Stimulated activated CD8-positive, alpha-beta memory T cell treated with anti-CD3 and anti-CD28 coated beads, Interleukin-12 subunit alpha, Interleukin-12 subunit beta, amount 100 ng/mL, for 4 hours (primary cell): ENCODE data around the gene LPAR1.
"Not testable (repeated sequence)": the region's sequence is repeated elsewhere in the genome, so short reads cannot be mapped to it uniquely, and the experiment has no call there.

Experiments
- DNase-seq: peaks from one replicate; pipeline ENCODE4 v3.0.0-alpha.2; 2020; ENCODE audit warnings: low read depth

The LPAR1 gene

GRCh38 chr9:110872920-110873319, 165.3 kb downstream of the LPAR1 start:
- no peak for DNase-seq

DNA sequence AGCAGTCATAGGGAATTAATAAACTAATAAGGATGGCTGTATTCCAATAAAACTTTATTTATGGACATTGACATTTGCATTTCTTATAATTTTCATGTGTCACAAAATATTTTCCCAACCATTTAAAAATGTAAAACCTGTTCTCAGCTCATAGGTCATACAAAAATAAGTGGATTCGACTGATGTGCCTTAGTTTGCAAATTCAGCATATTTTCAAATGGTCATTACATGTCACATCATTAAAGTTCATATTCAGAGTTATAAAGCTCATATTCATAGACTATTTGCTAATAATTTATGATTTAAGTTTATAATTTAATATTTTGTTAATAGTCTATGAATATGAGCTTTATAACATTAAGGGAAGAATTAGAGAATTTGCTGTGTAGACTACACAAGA, 166.5 kb downstream of the LPAR1 start:
- DNase-seq: no peak

DNA sequence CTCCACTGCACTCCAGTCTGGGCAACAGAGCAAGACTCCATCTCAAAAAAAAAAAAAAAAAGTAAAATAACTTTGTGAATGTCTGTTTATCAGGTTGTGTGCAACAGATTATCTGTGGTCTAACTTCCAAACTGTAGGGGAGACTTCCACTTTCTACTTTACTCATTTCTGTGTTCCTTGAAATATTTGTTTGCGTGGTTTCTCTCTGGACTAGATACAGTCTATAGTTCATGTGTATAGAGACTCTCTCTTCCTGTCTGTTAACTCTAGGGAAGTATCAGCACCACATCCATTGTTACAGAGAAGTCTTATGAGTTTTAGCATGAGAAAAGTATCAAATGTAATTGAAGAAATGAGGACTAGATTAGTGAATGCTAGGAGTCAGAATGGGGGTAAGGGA, 168.3 kb downstream of the LPAR1 start:
- DNase-seq: no peak

DNA sequence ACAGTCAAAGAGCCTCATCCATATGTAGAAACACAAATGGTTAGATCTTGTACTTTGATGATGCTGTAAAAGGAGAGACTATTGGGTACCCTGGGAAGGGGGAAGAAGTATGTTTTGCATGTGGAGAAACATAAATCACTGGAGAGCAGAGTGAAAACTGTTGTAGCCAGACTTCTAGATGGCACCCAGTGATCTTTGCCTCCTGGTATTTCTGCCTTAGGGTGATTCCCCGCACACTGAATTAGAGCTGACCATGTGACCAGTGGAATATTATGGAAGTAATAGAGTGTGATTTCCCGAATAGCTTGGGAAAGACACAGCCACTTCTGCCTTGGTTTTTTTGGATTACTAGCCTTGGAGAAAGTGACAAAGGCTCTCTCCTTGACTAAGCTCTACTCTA, 174.3 kb downstream of the LPAR1 start:
- no peak for DNase-seq

DNA sequence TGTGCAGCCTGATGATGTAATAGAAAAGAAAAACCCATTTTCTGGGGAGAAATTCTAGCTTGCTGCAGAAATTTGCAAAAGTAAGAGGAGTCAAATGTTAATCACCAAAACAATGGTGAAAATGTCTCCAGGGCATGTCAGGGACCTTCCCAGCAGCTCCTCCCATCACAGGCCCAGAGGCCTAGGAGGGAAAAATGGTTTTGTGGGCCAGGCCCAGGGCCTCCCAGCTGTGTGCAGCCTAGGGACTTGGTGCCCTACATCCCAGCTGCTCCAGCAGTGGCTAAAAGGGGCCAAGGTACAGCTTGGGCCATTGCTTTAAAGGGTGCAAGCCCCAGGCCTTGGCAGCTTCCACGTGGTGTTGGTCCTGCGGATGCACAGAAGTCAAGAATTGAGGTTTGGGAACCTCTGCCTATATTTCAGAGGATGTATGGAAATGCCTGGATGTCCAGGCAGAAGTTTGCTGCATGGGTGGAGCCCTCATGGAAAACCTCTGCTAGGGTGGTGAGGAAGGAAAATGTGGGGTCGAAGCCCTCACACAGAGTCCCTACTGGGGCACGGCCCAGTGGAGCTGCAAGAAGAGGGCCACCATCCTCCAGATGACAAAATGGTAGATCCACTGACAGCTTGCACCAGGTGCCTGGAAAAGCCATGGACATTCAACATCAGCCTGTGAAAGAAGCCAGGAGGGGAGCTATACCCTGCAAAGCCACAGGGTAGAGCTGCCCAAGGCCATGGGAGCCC, 176.7 kb downstream of the LPAR1 start:
- DNase-seq: not testable (repeated sequence)

DNA sequence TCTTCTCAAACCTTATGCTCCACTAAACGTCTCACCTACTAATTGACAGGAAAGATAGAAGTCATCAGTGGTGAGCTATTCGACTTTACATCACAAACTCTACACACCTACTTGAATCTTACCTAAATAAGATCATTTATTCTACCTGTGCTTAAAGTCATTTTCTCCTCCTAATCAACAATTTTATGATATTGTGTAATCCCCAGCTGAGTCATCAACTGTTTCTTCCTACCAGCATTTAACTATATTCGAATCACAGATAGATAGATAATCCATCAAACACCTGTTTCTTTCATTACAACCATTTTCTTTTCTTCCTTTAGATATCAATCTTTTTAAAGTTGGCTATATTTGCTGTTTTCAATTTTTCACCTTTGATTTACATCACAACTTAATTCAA, 181.5 kb downstream of the LPAR1 start:
- no peak for DNase-seq

DNA sequence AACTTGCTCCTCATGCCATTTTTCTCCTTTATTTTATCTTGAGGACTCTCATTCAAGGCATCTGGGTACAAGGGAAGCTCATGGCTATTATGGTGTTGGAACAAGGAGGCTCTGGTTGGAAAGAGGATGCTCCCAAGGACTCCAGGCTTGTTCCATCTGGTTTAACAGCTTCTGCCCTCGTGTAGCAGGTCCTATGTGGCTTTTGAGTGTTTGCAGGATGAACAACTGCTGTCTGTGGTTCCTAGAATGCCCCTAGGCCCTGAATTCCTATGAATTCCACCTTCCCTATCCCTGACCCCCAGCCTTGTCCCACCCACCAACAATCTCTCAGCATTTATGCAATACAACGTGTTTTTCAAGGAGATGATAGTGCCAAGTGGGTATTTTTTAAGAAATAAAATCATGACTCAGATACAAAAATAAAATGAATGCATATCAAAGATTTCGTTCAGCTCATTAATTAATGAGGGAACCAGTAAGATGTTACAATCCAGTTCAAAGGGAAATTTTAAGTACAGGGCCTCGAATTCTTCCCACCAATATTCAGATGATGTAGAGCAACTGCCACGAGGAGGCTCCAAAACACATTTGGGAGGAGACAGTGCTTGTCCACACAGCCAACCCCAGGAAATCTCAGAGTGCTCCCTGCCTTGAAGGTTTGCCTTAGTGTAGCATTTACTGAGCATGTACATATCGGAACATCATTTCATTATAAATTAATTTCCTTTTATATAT, 187.7 kb downstream of the LPAR1 start:
- DNase-seq: no peak

DNA sequence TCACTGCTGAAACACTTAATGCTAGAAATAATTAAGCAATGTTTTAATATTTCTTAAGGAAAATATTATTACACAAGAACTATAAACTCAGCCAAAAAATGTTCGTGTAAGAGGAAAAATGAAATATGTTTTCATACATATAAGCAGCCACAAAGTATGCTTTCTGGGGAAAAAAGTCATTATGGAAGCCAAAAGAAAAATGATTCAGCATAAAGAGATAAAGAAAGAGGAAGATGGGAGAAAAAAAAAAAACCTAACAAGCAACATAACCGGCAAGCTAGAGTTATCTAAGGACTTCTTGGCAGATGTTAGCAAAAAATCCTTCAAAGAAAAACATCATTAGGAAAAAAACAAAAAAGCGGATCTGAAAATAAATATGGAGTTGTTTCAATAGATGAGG, 190.6 kb downstream of the LPAR1 start:
- no peak for DNase-seq

DNA sequence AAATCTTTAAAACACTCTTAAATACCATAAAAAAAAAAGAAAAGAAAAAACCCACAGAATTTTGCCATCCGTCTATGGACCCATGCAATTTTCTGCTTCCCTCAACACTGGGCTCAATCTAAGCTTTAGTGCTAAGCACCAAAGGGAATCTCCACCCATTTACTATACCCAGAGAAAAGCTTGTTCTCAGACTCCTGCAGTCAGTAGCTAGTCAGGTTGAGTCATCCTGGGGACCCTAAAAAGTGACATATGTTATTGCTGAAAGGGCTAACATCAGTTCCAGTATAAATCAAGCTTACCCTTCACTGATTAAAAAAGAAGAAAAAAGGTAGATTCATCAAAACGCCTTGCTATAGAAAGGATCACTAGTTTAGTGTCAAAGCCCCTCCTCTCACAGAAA, 192.1 kb downstream of the LPAR1 start:
- DNase-seq: no peak

- no peak for DNase-seq
Measured at GRCh38 chr9:110844121-110844520, 194.1 kb downstream of the LPAR1 start.

DNA sequence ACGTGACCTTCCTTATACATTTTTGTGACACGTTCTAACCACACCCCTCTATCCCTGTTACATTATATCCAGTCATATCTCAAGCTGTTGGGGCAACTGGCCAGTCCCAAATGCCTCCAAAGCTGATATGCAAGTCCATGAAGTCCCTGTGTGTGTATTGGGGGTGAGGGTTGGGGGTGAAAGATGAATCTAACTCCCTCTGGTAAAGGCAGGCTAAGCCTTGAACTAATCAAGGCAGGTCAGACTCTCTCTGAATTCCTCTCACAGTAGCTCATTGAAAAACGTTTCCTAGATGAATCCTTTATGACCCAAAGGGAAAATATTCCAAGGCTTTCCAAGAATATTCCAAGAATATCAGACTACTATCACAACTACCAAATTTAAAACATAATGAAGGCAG, 195.3 kb downstream of the LPAR1 start:
- no peak for DNase-seq

- DNase-seq: no peak
Measured at GRCh38 chr9:110842169-110842568, 196.1 kb downstream of the LPAR1 start.

DNA sequence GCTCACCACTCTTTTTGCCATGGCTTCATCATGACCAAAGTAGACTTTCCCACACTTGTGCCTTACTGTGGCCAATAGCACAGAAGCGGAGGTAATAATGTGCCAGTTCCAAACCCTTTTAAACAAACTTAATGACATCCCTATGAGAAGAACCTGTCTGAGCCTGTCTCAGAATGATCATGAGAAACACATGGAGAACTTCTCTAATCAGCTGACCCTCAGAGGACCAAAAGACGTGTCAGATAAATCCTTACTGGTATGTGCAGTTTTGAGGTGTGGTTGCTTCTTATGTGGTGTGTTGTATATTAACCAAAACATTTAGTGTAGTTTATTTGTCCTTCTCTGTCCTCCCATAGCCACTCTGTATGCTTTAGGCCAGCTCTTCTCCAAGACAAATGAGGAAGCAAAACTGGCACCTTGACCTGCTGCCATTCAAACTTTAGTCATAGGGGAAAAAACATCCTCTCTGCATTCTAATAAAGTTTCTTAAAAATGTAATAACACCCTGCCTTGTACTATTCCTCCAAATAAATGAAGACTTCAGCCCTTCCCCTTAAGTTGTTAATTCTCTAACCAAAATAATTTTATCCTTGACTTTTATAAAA, 200.8 kb downstream of the LPAR1 start:
- no peak for DNase-seq

- no peak for DNase-seq
Measured at GRCh38 chr9:110835859-110836271, 202.4 kb downstream of the LPAR1 start.

GRCh38 chr9:110835404-110835803, 202.9 kb downstream of the LPAR1 start:
- no peak for DNase-seq

DNA sequence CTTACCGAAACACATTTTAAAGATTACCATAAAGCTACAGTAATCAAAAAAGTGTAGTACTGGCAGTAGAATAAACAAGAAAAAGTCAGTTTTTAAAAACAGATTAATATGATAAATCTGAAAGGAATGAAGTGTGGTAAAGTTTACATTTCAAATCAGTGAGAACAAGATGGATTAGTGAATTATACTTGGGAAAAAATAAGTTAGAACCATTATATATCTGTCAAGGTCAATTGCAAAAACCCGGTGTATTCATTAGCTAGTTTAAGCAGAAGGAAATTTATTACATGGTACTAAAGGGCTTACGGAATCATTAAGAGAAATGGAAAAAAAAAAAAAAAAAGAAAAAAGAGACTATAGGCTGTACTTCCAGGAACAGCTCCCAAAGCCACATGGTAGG, 205.3 kb downstream of the LPAR1 start:
- no peak for DNase-seq

DNA sequence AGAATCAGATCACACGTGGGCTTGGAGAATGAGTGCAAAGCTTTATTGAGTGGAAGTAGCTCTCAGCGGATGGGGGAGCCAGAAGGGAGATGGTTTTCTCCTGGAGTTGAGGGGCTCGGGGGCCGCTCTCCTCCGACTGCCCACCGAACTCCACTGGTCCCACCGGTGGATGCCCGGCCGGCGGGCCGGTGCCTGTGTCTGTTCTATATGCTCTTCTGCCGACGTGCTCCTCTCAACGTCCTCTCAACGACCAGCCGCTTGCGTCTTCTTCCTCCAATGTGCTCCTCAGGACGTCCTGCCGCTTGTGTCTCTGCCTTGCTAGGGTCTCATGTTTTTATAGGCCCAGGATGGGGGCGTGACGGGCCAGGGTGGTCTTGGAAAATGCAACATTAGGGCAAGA, 207.8 kb downstream of the LPAR1 start:
- DNase-seq: no peak

GRCh38 chr9:110828264-110828663, 210.0 kb downstream of the LPAR1 start:
- DNase-seq: no peak

GRCh38 chr9:110826400-110826799, 211.9 kb downstream of the LPAR1 start:
- DNase-seq: not testable (repeated sequence)

GRCh38 chr9:110825950-110826349, 212.3 kb downstream of the LPAR1 start:
- no peak for DNase-seq

DNA sequence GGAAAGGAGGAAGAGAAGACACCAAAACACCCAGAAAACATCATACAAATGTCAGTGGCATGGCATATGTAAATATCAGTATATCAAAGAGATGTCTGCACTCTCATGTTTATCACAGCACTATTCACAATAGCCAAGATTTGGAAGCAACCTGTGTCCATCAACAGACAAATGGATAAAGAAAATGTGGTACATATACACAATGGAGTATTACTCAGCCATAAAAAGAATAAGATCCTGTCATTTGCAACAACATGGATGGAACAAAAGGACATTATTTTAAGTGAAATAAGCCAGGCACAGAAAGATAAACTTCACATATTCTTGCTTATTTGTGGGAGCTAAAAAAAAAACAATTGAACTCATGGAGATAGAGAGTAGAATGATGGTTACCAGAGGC, 213.1 kb downstream of the LPAR1 start:
- not testable (repeated sequence) for DNase-seq
